ENCODE results near the gene DPM1. TPM values are rescaled to one million over a fixed set of nuclear protein-coding genes. Genes with fewer than 3 reads are reported as not detected.
"Not testable (repeated sequence)": the region's sequence is repeated elsewhere in the genome, so short reads cannot be mapped to it uniquely, and the experiment has no call there.

DPM1 gene
- total and polyA plus RNA-seq, 2 donors: 69.5 to 80.9 TPM

GRCh38 chr20:50983321-50983720 is 25.0 kb upstream of the DPM1 start:
- H3K4me1 ChIP-seq (ENCODE audit: control insufficient read depth in 2 of 2, insufficient read depth in 2 of 2, low read length in 2 of 2): no peaks in the 10 kb centered on the region
- no peak overlapping the region for H3K27ac ChIP-seq (ENCODE audit: low read depth in 1 of 2, low read length in 1 of 2)
- H3K4me3 ChIP-seq (ENCODE audit: low read length in 2 of 2): no peak overlapping the region
- DNase-seq (ENCODE audit: low read depth in 6 of 9, low spot score in 9 of 9): no peak
- H3K9me3 ChIP-seq (ENCODE audit: control insufficient read depth in 2 of 2, insufficient read depth in 1 of 2, low read length in 1 of 2): no peaks in the 10 kb centered on the region
- H3K36me3 ChIP-seq (ENCODE audit: control insufficient read depth in 2 of 2, insufficient read depth in 2 of 2, low read length in 1 of 2): no peaks in the 10 kb centered on the region
- 43% methylated on average over 2 of the region's 2 CpGs for WGBS
- peaks cover 0 to 9% of the 10 kb centered on the region in 2 donors for H3K27me3 ChIP-seq (ENCODE audit: control insufficient read depth in 2 of 2, insufficient read depth in 1 of 2, low read length in 1 of 2)

DNA sequence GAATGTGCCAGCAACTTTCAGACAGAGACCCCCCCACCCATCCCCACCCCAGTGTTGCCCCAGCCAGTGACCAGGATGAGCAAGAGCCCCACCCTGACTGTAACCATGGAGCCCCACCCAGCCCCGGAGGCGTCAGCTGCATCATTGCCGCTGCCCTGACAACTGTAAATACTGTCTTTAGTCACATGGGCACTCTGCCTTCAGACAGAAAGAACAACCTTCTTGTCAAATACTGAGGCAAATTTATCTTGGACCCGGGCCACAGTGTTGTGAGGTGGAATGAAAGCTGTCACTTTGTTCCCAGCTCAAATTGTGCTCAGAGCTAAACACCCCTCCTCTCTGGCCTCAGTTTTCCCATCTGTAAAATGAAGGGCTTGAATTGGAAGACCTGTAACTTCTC is 24.0 kb upstream of the DPM1 start:
- H3K27me3 ChIP-seq (ENCODE audit: control insufficient read depth in 2 of 2, insufficient read depth in 1 of 2, low read length in 1 of 2): peaks cover 0 to 12% of the 10 kb centered on the region in 2 donors
- 73% methylated on average over 4 of the region's 4 CpGs for WGBS
- no peak overlapping the region for H3K27ac ChIP-seq (ENCODE audit: low read depth in 1 of 2, low read length in 1 of 2)
- H3K4me3 ChIP-seq (ENCODE audit: low read length in 2 of 2): no peak overlapping the region
- H3K9me3 ChIP-seq (ENCODE audit: control insufficient read depth in 2 of 2, insufficient read depth in 1 of 2, low read length in 1 of 2): no peaks in the 10 kb centered on the region
- no peaks in the 10 kb centered on the region for H3K36me3 ChIP-seq (ENCODE audit: control insufficient read depth in 2 of 2, insufficient read depth in 2 of 2, low read length in 1 of 2)
- H3K4me1 ChIP-seq (ENCODE audit: control insufficient read depth in 2 of 2, insufficient read depth in 2 of 2, low read length in 2 of 2): no peaks in the 10 kb centered on the region
- DNase-seq (ENCODE audit: low read depth in 6 of 9, low spot score in 9 of 9): no peak

- no peak overlapping the region for H3K27ac ChIP-seq (ENCODE audit: low read depth in 1 of 2, low read length in 1 of 2)
- no peak for DNase-seq (ENCODE audit: low read depth in 6 of 9, low spot score in 9 of 9)
- peaks cover 0 to 16% of the 10 kb centered on the region in 2 donors for H3K27me3 ChIP-seq (ENCODE audit: control insufficient read depth in 2 of 2, insufficient read depth in 1 of 2, low read length in 1 of 2)
- WGBS: 96% methylated on average over 3 of the region's 3 CpGs
- H3K36me3 ChIP-seq (ENCODE audit: control insufficient read depth in 2 of 2, insufficient read depth in 2 of 2, low read length in 1 of 2): no peaks in the 10 kb centered on the region
- H3K4me1 ChIP-seq (ENCODE audit: control insufficient read depth in 2 of 2, insufficient read depth in 2 of 2, low read length in 2 of 2): no peaks in the 10 kb centered on the region
- no peaks in the 10 kb centered on the region for H3K9me3 ChIP-seq (ENCODE audit: control insufficient read depth in 2 of 2, insufficient read depth in 1 of 2, low read length in 1 of 2)
- H3K4me3 ChIP-seq (ENCODE audit: low read length in 2 of 2): no peak overlapping the region
Observed at GRCh38 chr20:50981714-50982048, 23.3 kb upstream of the DPM1 start.

GRCh38 chr20:50980851-50981713 is 22.8 kb upstream of the DPM1 start:
- H3K4me3 ChIP-seq (ENCODE audit: low read length in 2 of 2): no peak overlapping the region
- H3K27ac ChIP-seq (ENCODE audit: low read depth in 1 of 2, low read length in 1 of 2): no peak overlapping the region
- no peaks in the 10 kb centered on the region for H3K36me3 ChIP-seq (ENCODE audit: control insufficient read depth in 2 of 2, insufficient read depth in 2 of 2, low read length in 1 of 2)
- no peaks in the 10 kb centered on the region for H3K9me3 ChIP-seq (ENCODE audit: control insufficient read depth in 2 of 2, insufficient read depth in 1 of 2, low read length in 1 of 2)
- WGBS: 60% methylated on average over 26 of the region's 26 CpGs
- H3K4me1 ChIP-seq (ENCODE audit: control insufficient read depth in 2 of 2, insufficient read depth in 2 of 2, low read length in 2 of 2): no peaks in the 10 kb centered on the region
- peak in 7 of 9 donors; percentile 27 to 71 (median 42) for DNase-seq (ENCODE audit: low read depth in 6 of 9, low spot score in 9 of 9)
- H3K27me3 ChIP-seq (ENCODE audit: control insufficient read depth in 2 of 2, insufficient read depth in 1 of 2, low read length in 1 of 2): peaks cover 0 to 16% of the 10 kb centered on the region in 2 donors

- Histone ChIP-seq H3K4me3 (ENCODE audit: low read length in 2 of 2) (no peak overlapping the region), H3K27me3 (ENCODE audit: control insufficient read depth in 2 of 2, insufficient read depth in 1 of 2, low read length in 1 of 2) (peaks cover 0 to 16% of the 10 kb centered on the region in 2 donors), H3K36me3 (ENCODE audit: control insufficient read depth in 2 of 2, insufficient read depth in 2 of 2, low read length in 1 of 2) (no peaks in the 10 kb centered on the region), H3K27ac (ENCODE audit: low read depth in 1 of 2, low read length in 1 of 2) (no peak overlapping the region), H3K9me3 (ENCODE audit: control insufficient read depth in 2 of 2, insufficient read depth in 1 of 2, low read length in 1 of 2) (no peaks in the 10 kb centered on the region), H3K4me1 (ENCODE audit: control insufficient read depth in 2 of 2, insufficient read depth in 2 of 2, low read length in 2 of 2) (no peaks in the 10 kb centered on the region)
- 92% methylated on average over 8 of the region's 8 CpGs for WGBS
- no peak for DNase-seq (ENCODE audit: low read depth in 6 of 9, low spot score in 9 of 9)
Observed at GRCh38 chr20:50980071-50980681, 21.8 kb upstream of the DPM1 start.

DNA sequence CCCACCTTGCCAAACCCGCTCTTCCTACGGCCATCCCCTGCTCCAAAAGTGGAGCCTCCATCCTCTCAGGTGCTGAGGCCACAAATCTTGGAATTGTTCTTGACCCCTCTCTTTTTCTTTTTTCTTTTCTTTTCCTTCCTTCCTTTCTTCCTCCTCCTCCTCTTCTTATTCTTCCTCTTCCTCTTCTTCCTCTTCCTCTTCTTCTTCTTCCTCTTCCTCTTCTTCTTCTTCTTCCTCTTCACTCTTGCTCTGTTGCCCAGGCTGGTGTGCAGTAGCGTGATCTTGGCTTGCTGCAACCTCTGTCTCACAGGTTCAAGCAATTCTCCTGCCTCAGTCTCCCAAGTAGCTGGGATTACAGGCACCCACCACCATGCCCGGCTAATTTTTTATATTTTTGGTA is 20.2 kb upstream of the DPM1 start:
- H3K36me3 ChIP-seq (ENCODE audit: control insufficient read depth in 2 of 2, insufficient read depth in 2 of 2, low read length in 1 of 2); DNase-seq (ENCODE audit: low read depth in 6 of 9, low spot score in 9 of 9); H3K27ac ChIP-seq (ENCODE audit: low read depth in 1 of 2, low read length in 1 of 2); H3K4me1 ChIP-seq (ENCODE audit: control insufficient read depth in 2 of 2, insufficient read depth in 2 of 2, low read length in 2 of 2); H3K4me3 ChIP-seq (ENCODE audit: low read length in 2 of 2); H3K9me3 ChIP-seq (ENCODE audit: control insufficient read depth in 2 of 2, insufficient read depth in 1 of 2, low read length in 1 of 2): not testable (repeated sequence)
- peaks cover 0 to 16% of the 10 kb centered on the region in 2 donors for H3K27me3 ChIP-seq (ENCODE audit: control insufficient read depth in 2 of 2, insufficient read depth in 1 of 2, low read length in 1 of 2)
- WGBS: 91% methylated on average over 4 of the region's 4 CpGs

DNA sequence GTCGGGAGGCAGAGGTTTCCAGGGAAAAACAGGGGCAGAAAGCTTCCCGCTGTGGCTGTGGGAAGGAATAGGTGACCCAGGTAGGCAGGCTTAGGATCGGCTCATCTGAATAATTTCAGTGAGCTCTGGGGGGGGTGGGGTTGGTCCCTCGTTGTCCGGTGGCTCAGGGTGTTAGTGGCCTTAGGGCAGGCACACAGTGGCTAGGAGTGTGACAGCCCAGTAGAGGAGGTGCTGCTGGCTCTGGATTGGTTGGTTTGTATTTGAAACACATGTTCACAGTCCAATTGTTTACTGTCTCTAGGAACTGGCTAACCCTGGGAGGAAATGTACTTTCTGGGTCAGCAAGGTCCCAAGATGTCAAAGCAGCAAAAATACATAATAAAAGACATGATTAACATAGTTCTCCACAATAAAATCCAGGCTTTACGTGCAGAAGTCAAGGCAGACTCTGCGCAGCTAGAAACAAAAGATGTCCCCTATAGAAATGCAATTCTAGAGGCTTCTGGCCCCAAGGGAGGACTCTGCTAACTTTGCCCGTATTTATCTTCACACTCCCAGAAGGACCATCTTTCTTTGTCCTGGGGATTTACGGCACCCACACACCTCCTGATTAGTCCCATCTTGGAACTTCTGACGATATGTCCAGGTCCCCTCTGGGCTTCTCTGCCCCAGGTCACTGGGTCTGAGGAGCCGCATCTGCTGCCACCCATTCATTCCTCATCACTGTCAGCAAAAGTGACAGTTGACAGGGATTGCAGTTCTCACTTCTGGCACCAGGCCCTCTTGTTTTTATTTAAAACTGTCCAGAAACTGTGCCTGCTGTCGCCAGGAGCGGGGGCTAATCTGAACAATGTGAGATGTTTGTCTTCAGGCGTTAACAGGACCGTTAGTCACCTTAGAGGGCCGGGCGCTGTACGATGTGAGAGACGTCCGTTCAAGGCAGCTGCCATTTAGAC is 19.0 kb upstream of the DPM1 start:
- no peak overlapping the region for H3K4me3 ChIP-seq (ENCODE audit: low read length in 2 of 2)
- no peak for DNase-seq (ENCODE audit: low read depth in 6 of 9, low spot score in 9 of 9)
- peaks cover 0 to 16% of the 10 kb centered on the region in 2 donors for H3K27me3 ChIP-seq (ENCODE audit: control insufficient read depth in 2 of 2, insufficient read depth in 1 of 2, low read length in 1 of 2)
- no peak overlapping the region for H3K27ac ChIP-seq (ENCODE audit: low read depth in 1 of 2, low read length in 1 of 2)
- no peaks in the 10 kb centered on the region for H3K9me3 ChIP-seq (ENCODE audit: control insufficient read depth in 2 of 2, insufficient read depth in 1 of 2, low read length in 1 of 2)
- no peaks in the 10 kb centered on the region for H3K36me3 ChIP-seq (ENCODE audit: control insufficient read depth in 2 of 2, insufficient read depth in 2 of 2, low read length in 1 of 2)
- 84% methylated on average over 20 of the region's 20 CpGs for WGBS
- no peaks in the 10 kb centered on the region for H3K4me1 ChIP-seq (ENCODE audit: control insufficient read depth in 2 of 2, insufficient read depth in 2 of 2, low read length in 2 of 2)

DNA sequence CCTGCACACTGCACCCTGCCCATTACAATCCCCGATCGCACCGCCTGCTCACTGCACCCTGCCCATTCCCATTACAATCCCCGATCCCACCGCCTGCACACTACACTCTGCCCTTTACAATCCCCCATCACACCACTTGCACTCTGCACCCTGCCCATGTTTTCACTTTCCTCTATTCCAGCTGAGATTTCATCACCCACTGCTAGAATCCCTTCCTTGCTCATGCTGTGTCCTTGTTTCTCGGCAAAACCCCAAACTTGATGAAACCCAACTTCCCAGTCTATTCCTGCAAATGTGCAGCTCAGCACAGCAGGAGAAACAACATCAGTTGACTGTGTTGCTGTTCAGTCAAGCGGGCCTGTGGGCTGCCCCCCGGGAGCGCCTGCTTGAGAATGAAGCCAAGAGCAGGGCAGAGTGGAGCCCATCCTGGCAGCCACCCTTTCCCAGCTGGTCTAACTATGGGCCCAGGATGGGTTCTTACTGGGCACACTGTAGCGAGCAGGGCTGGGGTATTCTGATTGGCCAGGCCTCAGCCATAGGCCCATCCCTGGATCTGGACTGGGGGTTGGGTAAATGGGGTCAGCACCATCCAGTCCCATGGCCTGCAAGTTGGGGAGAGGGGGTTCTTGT is 17.5 kb upstream of the DPM1 start:
- H3K9me3 ChIP-seq (ENCODE audit: control insufficient read depth in 2 of 2, insufficient read depth in 1 of 2, low read length in 1 of 2): no peaks in the 10 kb centered on the region
- no peak for DNase-seq (ENCODE audit: low read depth in 6 of 9, low spot score in 9 of 9)
- H3K36me3 ChIP-seq (ENCODE audit: control insufficient read depth in 2 of 2, insufficient read depth in 2 of 2, low read length in 1 of 2): no peaks in the 10 kb centered on the region
- H3K4me1 ChIP-seq (ENCODE audit: control insufficient read depth in 2 of 2, insufficient read depth in 2 of 2, low read length in 2 of 2): no peaks in the 10 kb centered on the region
- peaks cover 0 to 11% of the 10 kb centered on the region in 2 donors for H3K27me3 ChIP-seq (ENCODE audit: control insufficient read depth in 2 of 2, insufficient read depth in 1 of 2, low read length in 1 of 2)
- no peak overlapping the region for H3K4me3 ChIP-seq (ENCODE audit: low read length in 2 of 2)
- no peak overlapping the region for H3K27ac ChIP-seq (ENCODE audit: low read depth in 1 of 2, low read length in 1 of 2)
- WGBS: 96% methylated on average over 10 of the region's 10 CpGs

Measured in thymus (tissue), 11 donors.